ENCODE measurements around the gene KRTAP5-8.

DNA sequence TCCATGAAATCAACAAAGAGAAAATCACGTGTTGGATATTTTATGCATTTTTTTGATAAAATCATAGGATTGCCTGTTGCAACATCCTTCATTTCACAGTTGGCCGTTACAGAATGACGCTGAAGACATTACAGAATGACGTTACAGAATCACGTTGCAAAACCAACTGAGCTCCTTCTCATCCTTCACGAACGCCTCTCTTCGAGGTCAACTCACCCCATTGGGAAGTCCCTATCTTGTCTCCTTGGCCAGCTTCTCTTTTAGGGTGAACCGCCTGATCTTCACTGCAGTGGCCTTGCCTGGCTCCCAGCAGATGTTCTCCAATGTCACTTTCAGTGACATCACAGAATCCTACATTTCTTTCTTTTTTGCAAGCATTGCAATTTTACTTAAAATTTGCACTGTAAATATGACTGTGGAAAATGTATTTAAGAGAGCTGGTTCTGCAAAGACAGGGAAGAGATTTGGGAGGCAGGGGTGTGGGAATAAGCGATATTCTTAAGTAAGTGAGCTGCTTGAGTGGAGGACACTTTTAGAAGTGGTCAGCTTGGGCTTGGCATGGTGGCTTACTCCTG lies 5.7 kb upstream of the KRTAP5-8 start:
- TF ChIP-seq EZH2 (IDR thresholded peaks at IDR 0.05; ENCODE audit: insufficient read depth, poor library complexity, severe bottlenecking) (no peak), EZH2phosphoT487 (IDR thresholded peaks at IDR 0.05; ENCODE audit: insufficient read depth, low read depth) (no peak)
